ENCODE measurements around the gene DENND5B.

- no peak for TF ChIP-seq CTCF (IDR thresholded peaks at IDR 0.05; ENCODE audit: insufficient read depth, low read length)
- TF ChIP-seq GABPA (IDR thresholded peaks at IDR 0.05; ENCODE audit: low read depth): no peak
- TF ChIP-seq POLR2AphosphoS5 (IDR thresholded peaks at IDR 0.05; ENCODE audit: low read depth): no peak
- no peak for TF ChIP-seq REST (IDR thresholded peaks at IDR 0.05; ENCODE audit: insufficient replicate concordance, low read depth)
These were observed 27.5 kb upstream of the DENND5B start for GRCh38 chr12:31618228-31619025.
